ENCODE measurements around the gene ARID1B.

The ARID1B gene

GRCh38 chr6:157021993-157022740 lies 245.0 kb downstream of the ARID1B start (continued):
- TF ChIP-seq ZNF341 (tag by site-specific recombination; IDR thresholded peaks at IDR 0.05; ENCODE audit: low read depth): peak; percentile 56
- no peak for TF ChIP-seq ZNF211 (tag by site-specific recombination; IDR thresholded peaks at IDR 0.05; ENCODE audit: low read depth)
- 0 out of 2 replicates have a peak, but pooled peaks have one; percentile 10 for TF ChIP-seq PRDM6 (tag by site-specific recombination; IDR thresholded peaks at IDR 0.05)
- no peak for TF ChIP-seq ZNF324 (tag by site-specific recombination; IDR thresholded peaks at IDR 0.05)
- TF ChIP-seq ZFP3 (tag by site-specific recombination; IDR thresholded peaks at IDR 0.05; ENCODE audit: low read depth): no peak
- no peak for TF ChIP-seq ZNF488 (tag by site-specific recombination; IDR thresholded peaks at IDR 0.05)
- TF ChIP-seq ZNF747 (tag by site-specific recombination; IDR thresholded peaks at IDR 0.05): no peak
- TF ChIP-seq ZNF112 (tag by site-specific recombination; IDR thresholded peaks at IDR 0.05): no peak
- TF ChIP-seq FEZF1 (tag by site-specific recombination; IDR thresholded peaks at IDR 0.05): peak; percentile 38; the same call in 1 of the 2 replicates
- TF ChIP-seq ZNF585B (tag by site-specific recombination; IDR thresholded peaks at IDR 0.05): no peak
- TF ChIP-seq ZNF157 (tag by site-specific recombination; IDR thresholded peaks at IDR 0.05): no peak
- TF ChIP-seq HOXC10 (CRISPR knock-in tag; IDR thresholded peaks at IDR 0.05): no peak
- no peak for TF ChIP-seq ZNF513 (tag by site-specific recombination; IDR thresholded peaks at IDR 0.05)
- TF ChIP-seq ZNF223 (tag by site-specific recombination; IDR thresholded peaks at IDR 0.05): no peak
- TF ChIP-seq SP2 (tag by site-specific recombination; IDR thresholded peaks at IDR 0.05): peak; percentile 52
- no peak for TF ChIP-seq ZNF398 (tag by site-specific recombination; IDR thresholded peaks at IDR 0.05)
- no peak for TF ChIP-seq OSR2 (tag by site-specific recombination; IDR thresholded peaks at IDR 0.05)
- no peak for TF ChIP-seq ZNF544 (tag by site-specific recombination; IDR thresholded peaks at IDR 0.05)
- no peak for TF ChIP-seq ZNF776 (tag by site-specific recombination; IDR thresholded peaks at IDR 0.05; ENCODE audit: borderline replicate concordance)
- no peak for TF ChIP-seq ZNF624 (tag by site-specific recombination; IDR thresholded peaks at IDR 0.05)
- no peak for TF ChIP-seq ZNF621 (tag by site-specific recombination; IDR thresholded peaks at IDR 0.05)
- no peak for TF ChIP-seq SCRT1 (tag by site-specific recombination; IDR thresholded peaks at IDR 0.05; ENCODE audit: borderline replicate concordance)
- no peak for TF ChIP-seq ZNF404 (tag by site-specific recombination; IDR thresholded peaks at IDR 0.05)
- no peak for TF ChIP-seq ZFHX2 (tag by site-specific recombination; conservative IDR thresholded peaks at IDR 0.05)
- no peak for TF ChIP-seq ZNF529 (tag by site-specific recombination; IDR thresholded peaks at IDR 0.05; ENCODE audit: insufficient replicate concordance)
- no peak for TF ChIP-seq GLI2 (tag by site-specific recombination; IDR thresholded peaks at IDR 0.05; ENCODE audit: borderline replicate concordance, low read depth)
- no peak for TF ChIP-seq MZF1 (tag by site-specific recombination; IDR thresholded peaks at IDR 0.05; ENCODE audit: borderline replicate concordance)
- TF ChIP-seq GLIS2 (tag by site-specific recombination; IDR thresholded peaks at IDR 0.05): no peak
- no peak for TF ChIP-seq ZNF426 (tag by site-specific recombination; IDR thresholded peaks at IDR 0.05)
- no peak for TF ChIP-seq WT1 (tag by site-specific recombination; IDR thresholded peaks at IDR 0.05)
- TF ChIP-seq ZBTB7A (tag by site-specific recombination; IDR thresholded peaks at IDR 0.05; ENCODE audit: low read depth): no peak
- TF ChIP-seq ZNF146 (tag by site-specific recombination; IDR thresholded peaks at IDR 0.05): no peak
- TF ChIP-seq ZNF677 (tag by site-specific recombination; IDR thresholded peaks at IDR 0.05): no peak
- TF ChIP-seq ZNF843 (tag by site-specific recombination; IDR thresholded peaks at IDR 0.05): no peak
- no peak for TF ChIP-seq ZBTB21 (tag by site-specific recombination; IDR thresholded peaks at IDR 0.05)
- TF ChIP-seq ZNF596 (tag by site-specific recombination; IDR thresholded peaks at IDR 0.05): no peak
- TF ChIP-seq SP7 (tag by site-specific recombination; IDR thresholded peaks at IDR 0.05): peak; percentile 15; the same call in 1 of the 2 replicates

Measured in HEK293 (cell line).